GM18508 (cell line): ENCODE measurements around the gene NDUFA8.
"Not testable (repeated sequence)": the region's sequence is repeated elsewhere in the genome, so short reads cannot be mapped to it uniquely, and the experiment has no call there.

Experiments
- ATAC-seq: cut with Tn5 transposase; IDR thresholded peaks from one replicate; pipeline ENCODE4 v1.9.1; 2021; ENCODE audit warnings: moderate number of reproducible peaks; ENCODE audit not compliant: insufficient read depth, unreplicated experiment

NDUFA8 gene

GRCh38 chr9:122124528-122124927, 35.1 kb downstream of the NDUFA8 start:
- ATAC-seq: no peak

- no peak for ATAC-seq
These were observed 35.5 kb downstream of the NDUFA8 start for GRCh38 chr9:122124048-122124447.

GRCh38 chr9:122122903-122123632, 36.5 kb downstream of the NDUFA8 start:
- ATAC-seq: no peak

GRCh38 chr9:122122468-122122867, 37.1 kb downstream of the NDUFA8 start:
- ATAC-seq: no peak

- ATAC-seq: no peak
These were observed 37.6 kb downstream of the NDUFA8 start for GRCh38 chr9:122121931-122122330.

GRCh38 chr9:122121391-122121790, 38.2 kb downstream of the NDUFA8 start:
- ATAC-seq: no peak

GRCh38 chr9:122120316-122121071, 39.1 kb downstream of the NDUFA8 start:
- no peak for ATAC-seq

- no peak for ATAC-seq
These were observed 39.9 kb downstream of the NDUFA8 start for GRCh38 chr9:122119721-122120120.

GRCh38 chr9:122119166-122119521, 40.4 kb downstream of the NDUFA8 start:
- no peak for ATAC-seq

- no peak for ATAC-seq
These were observed 41.0 kb downstream of the NDUFA8 start for GRCh38 chr9:122118343-122119165.

GRCh38 chr9:122117241-122117640, 42.3 kb downstream of the NDUFA8 start:
- ATAC-seq: not testable (repeated sequence)

- no peak for ATAC-seq
These were observed 43.0 kb downstream of the NDUFA8 start for GRCh38 chr9:122116448-122117173.

GRCh38 chr9:122116040-122116439, 43.5 kb downstream of the NDUFA8 start:
- no peak for ATAC-seq

GRCh38 chr9:122115176-122116035, 44.2 kb downstream of the NDUFA8 start:
- no peak for ATAC-seq

- ATAC-seq: no peak
These were observed 46.0 kb downstream of the NDUFA8 start for GRCh38 chr9:122113574-122113973.

- no peak for ATAC-seq
These were observed 47.3 kb downstream of the NDUFA8 start for GRCh38 chr9:122112238-122112637.

GRCh38 chr9:122111413-122112085, 48.0 kb downstream of the NDUFA8 start:
- no peak for ATAC-seq

GRCh38 chr9:122110100-122110833, 49.3 kb downstream of the NDUFA8 start:
- no peak for ATAC-seq
